Ovary (tissue), 9 donors: Measurements from ENCODE around the gene PRKCE. TPM values are rescaled to one million over a fixed set of nuclear protein-coding genes. Genes with fewer than 3 reads are reported as not detected.

Experiments
- DNase-seq, 5 donors: peaks; one replicate each; pipeline ENCODE4 v3.0.0-alpha.2; 2019 to 2020
- H3K27ac ChIP-seq, 2 donors: fragments of 200-600 bp; one replicate each; pipeline versions ENCODE4 v1.5.1 to v1.8.0; 2019 to 2022
- H3K27me3 ChIP-seq: fragments of 200-600 bp; one replicate; pipeline ENCODE4 v1.8.0; 2022
- H3K36me3 ChIP-seq: fragments of 200-600 bp; sonication (generic); one replicate; pipeline ENCODE4 v1.5.1; 2019
- H3K4me1 ChIP-seq: one replicate; pipeline ENCODE4 v1.8.1; 2013; ENCODE audit warnings: mild to moderate bottlenecking, moderate library complexity; ENCODE audit not compliant: insufficient read depth
- H3K4me3 ChIP-seq: fragments of 200-600 bp; sonication (generic); one replicate; pipeline ENCODE4 v1.5.1; 2017
- H3K9me3 ChIP-seq, 2 donors: fragments of 200-600 bp in 1 of 2; sonication (generic) in 1 of 2; one replicate each; pipeline versions ENCODE4 v1.5.1 to v1.8.1; 2013 to 2019; ENCODE audit warnings: mild to moderate bottlenecking in 1 of 2, moderate library complexity in 1 of 2
- CTCF ChIP-seq, 3 donors: fragments of 450-650 bp in 2 of 3; fragments of 200-600 bp in 1 of 3; IDR thresholded peaks; one replicate each; pipeline versions ENCODE4 v1.5.1 to v1.8.0; 2016 to 2022; ENCODE audit warnings: antibody characterized with exemption in 3 of 3, mild to moderate bottlenecking in 1 of 3
- EP300 ChIP-seq: sonication (generic); formaldehyde crosslinking; IDR thresholded peaks from one replicate; pipeline ENCODE4 v1.6.1; 2017; ENCODE audit warnings: antibody characterized with exemption
- POLR2A ChIP-seq: fragments of 450-650 bp; IDR thresholded peaks from one replicate; pipeline ENCODE4 v1.6.1; 2017; ENCODE audit warnings: antibody characterized with exemption, mild to moderate bottlenecking, moderate library complexity
- WGBS, 3 donors: extraction: QIAGEN DNeasy Blood & Tissue Kit in 1 of 3; methylation state at CpG; one replicate each; pipeline versions ENCODE4 v1.1.5 to v1.1.7; 2013 to 2017; 5-methylcytosine and 5-hydroxymethylcytosine counted together
- intact Hi-C, 4 donors: fragments of 100-400 bp; cut with DNase I; formaldehyde crosslinking; loops; one replicate each; pipeline versions ENCODE4 v1.11.0 to v1.15.1; 2022 to 2023
- polyA plus RNA-seq, 2 donors: library from polyadenylated mRNA; stranded (reverse); fragments of 200-250 nt in 1 of 2; fragments of 350-450 nt in 1 of 2; fragmentation: Illumina TruSeq in 1 of 2; extraction: RNeasy Lipid Tissue Mini Kit (QIAGEN cat#74804) in 1 of 2; gene quantifications; one replicate each; pipeline ENCODE4 v1.2.3, GENCODE V29; 2013 to 2014
- total RNA-seq, 7 donors: library from RNA; depleted of rRNA in 2 of 7; stranded (reverse); fragments of >200 nt in 2 of 7; fragmentation: NEBNext Ultra II Directional in 3 of 7; extraction: Animal tissue kit (Norgen Biotek cat#: 25700) in 3 of 7; gene quantifications; one replicate each; pipeline versions ENCODE4 v1.1.0 to v1.2.4, GENCODE V29; 2016 to 2023
- donor health status: DM: no; HTN: no; CAD: no; lungs with moderate emphysema.
- donor health status: DM: no; HTN: no; CAD: no.
- donor health status: Bipolar disorder and iron deficiency.
- donor health status: DM: yes; HTN: yes; CAD: no.
- donor health status: DM: no; HTN: no; CAD: no.
- donor health status: DM: yes; HTN: yes; CAD: no.

The PRKCE gene
- total and polyA plus RNA-seq, 9 donors = 3.1 to 22.8 (median 12.8) TPM

- Histone ChIP-seq H3K4me1 (peaks cover 4% of the 10 kb centered on the region), H3K9me3 (no peaks in the 10 kb centered on the region), H3K36me3 (no peaks in the 10 kb centered on the region), H3K27ac (no peak overlapping the region), H3K4me3 (no peak overlapping the region), H3K27me3 (no peaks in the 10 kb centered on the region)
- WGBS, 3 donors = 93 to 97% (median 95%) methylated on average over 8 of the region's 8 CpGs
- intact Hi-C loops = no loop called here
- no peak for DNase-seq
- TF ChIP-seq POLR2A (no peak), CTCF (IDR thresholded peaks at IDR 0.05) (no peak), EP300 (no peak)
Observed at GRCh38 chr2:45725731-45726130, 74.3 kb downstream of the PRKCE start.

GRCh38 chr2:45726188-45726587 is 74.7 kb downstream of the PRKCE start:
- H3K9me3 ChIP-seq = no peaks in the 10 kb centered on the region
- peaks cover 2% of the 10 kb centered on the region for H3K4me1 ChIP-seq
- no peak for DNase-seq
- no peak overlapping the region for H3K27ac ChIP-seq
- intact Hi-C loops = no loop called here
- no peaks in the 10 kb centered on the region for H3K36me3 ChIP-seq
- no peaks in the 10 kb centered on the region for H3K27me3 ChIP-seq
- WGBS, 3 donors = 80 to 92% (median 81%) methylated on average over 4 of the region's 4 CpGs
- TF ChIP-seq POLR2A (no peak), CTCF (IDR thresholded peaks at IDR 0.05) (no peak), EP300 (no peak)
- no peak overlapping the region for H3K4me3 ChIP-seq

- Histone ChIP-seq H3K4me1 (no peaks in the 10 kb centered on the region), H3K4me3 (no peak overlapping the region), H3K27ac (no peak overlapping the region), H3K9me3 (no peaks in the 10 kb centered on the region), H3K27me3 (no peaks in the 10 kb centered on the region), H3K36me3 (no peaks in the 10 kb centered on the region)
- 89 to 95% (median 90%) methylated on average over 4 of the region's 4 CpGs for WGBS, 3 donors
- intact Hi-C loops = no loop called here
- TF ChIP-seq EP300 = no peak
- no peak for DNase-seq
Observed at GRCh38 chr2:45728458-45728942, 77.0 kb downstream of the PRKCE start.

- no peak for TF ChIP-seq POLR2A
- TF ChIP-seq EP300 = no peak
- TF ChIP-seq CTCF (IDR thresholded peaks at IDR 0.05) = no peak
- DNase-seq = no peak
- H3K36me3 ChIP-seq = no peaks in the 10 kb centered on the region
- no peaks in the 10 kb centered on the region for H3K27me3 ChIP-seq
- no peaks in the 10 kb centered on the region for H3K4me1 ChIP-seq
- H3K9me3 ChIP-seq = no peaks in the 10 kb centered on the region
- intact Hi-C loops = no loop called here
- no peak overlapping the region for H3K4me3 ChIP-seq
- no peak overlapping the region for H3K27ac ChIP-seq
- WGBS, 3 donors = 95 to 96% (median 95%) methylated on average over 8 of the region's 8 CpGs
Observed at GRCh38 chr2:45729753-45730512, 78.5 kb downstream of the PRKCE start.

GRCh38 chr2:45731141-45731540 is 79.7 kb downstream of the PRKCE start:
- intact Hi-C loops = no loop called here
- TF ChIP-seq CTCF (IDR thresholded peaks at IDR 0.05) (no peak), EP300 (no peak), POLR2A (no peak)
- no peaks in the 10 kb centered on the region for H3K36me3 ChIP-seq
- H3K4me3 ChIP-seq = no peak overlapping the region
- H3K9me3 ChIP-seq = no peaks in the 10 kb centered on the region
- H3K4me1 ChIP-seq = no peaks in the 10 kb centered on the region
- H3K27ac ChIP-seq = no peak overlapping the region
- no peak for DNase-seq
- no peaks in the 10 kb centered on the region for H3K27me3 ChIP-seq
